Neural progenitor cell (in vitro differentiated cells): ENCODE measurements around the gene NDUFS8.

Source experiments
- CTCF ChIP-seq: fragments of 200-600 bp; sonication (generic); IDR thresholded peaks from 2 replicates; pipeline ENCODE4 v1.5.1; 2017; ENCODE audit warnings: antibody characterized with exemption, mild to moderate bottlenecking
- EZH2 ChIP-seq: fragments of 200-600 bp; sonication (generic); IDR thresholded peaks from 2 replicates; pipeline ENCODE4 v1.6.1; 2017; ENCODE audit warnings: antibody characterized with exemption, mild to moderate bottlenecking, moderate library complexity

GRCh38 chr11:68028802-68029545 lies 1.5 kb upstream of the NDUFS8 start:
- TF ChIP-seq CTCF (no peak), EZH2 (no peak)
